HG03354 (cell line): Measurements from ENCODE around the gene FBXL16.
A peak's percentile ranks its signal among the peaks of the same experiment; 100 is the strongest.

ENCODE experiments used
- ATAC-seq: cut with Tn5 transposase; IDR thresholded peaks from one replicate; pipeline ENCODE4 v1.9.1; 2021; ENCODE audit warnings: mild to moderate bottlenecking; ENCODE audit not compliant: unreplicated experiment, poor library complexity, severe bottlenecking

The FBXL16 gene

DNA sequence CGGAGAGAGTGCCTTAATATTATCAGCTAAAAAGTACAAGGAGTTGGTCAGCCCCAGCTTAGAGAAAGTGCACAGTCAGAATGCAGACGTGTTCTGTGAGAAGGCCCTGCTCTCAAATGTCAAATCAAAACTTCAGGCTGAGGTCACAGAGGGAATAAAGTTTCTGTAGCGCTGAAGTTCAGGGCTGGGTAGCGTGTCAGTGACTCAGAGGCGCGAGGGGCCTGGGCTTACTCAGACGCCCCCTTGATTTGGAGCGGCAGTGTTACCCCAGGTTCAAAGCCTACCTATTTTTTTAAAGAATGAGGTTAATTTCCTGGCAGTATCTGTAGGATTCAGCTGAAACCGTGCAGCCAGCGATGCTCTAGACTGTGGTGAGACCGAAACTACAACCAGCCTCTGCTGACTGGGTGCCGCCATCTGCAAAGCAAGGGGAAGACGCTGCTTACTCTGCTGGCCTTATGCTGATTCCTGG, 30.4 kb upstream of the FBXL16 start:
- ATAC-seq, result no peak

DNA sequence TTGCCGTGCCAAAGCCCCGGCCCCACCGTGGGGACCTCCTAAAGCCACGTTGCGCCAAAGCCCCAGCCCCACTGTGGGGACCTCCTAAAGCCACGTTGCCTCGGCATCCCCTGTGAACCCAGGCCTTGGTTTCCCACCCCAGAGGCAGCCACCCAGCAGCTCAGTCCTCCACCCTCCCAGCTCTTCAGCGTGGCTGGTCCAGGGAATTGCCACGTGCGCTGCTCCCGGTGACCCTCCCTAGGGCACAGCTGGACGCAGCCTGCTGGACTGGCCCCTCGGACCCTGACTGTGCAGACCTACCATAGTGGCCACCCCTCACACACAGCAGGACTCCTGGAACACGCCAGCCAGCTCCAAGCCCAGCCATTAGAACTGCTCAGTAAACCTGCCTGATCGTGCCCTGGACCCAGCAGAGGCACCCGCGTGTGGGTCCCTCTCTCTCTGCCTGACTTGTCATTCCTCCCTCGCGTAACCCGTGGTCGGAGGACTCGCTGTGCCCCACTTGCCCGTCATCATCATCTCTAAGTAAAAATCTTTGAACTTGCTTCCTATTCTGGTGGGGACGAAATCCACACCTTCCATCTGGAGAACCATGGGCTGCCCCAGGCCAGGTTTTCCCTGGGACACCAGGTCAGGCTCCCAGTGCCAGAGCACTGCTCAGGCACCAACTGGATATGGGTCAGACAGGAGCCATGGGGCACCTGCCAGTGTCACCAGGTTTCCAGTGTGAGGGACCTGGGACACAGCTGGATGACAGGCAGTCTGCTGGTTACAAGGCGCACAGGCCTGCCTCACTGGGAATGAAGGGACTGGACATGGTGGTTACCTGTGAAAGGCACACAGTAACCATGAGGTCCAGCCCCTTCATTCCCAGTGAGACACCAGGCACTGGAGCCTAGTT, 29.6 kb upstream of the FBXL16 start:
- ATAC-seq, result no peak

DNA sequence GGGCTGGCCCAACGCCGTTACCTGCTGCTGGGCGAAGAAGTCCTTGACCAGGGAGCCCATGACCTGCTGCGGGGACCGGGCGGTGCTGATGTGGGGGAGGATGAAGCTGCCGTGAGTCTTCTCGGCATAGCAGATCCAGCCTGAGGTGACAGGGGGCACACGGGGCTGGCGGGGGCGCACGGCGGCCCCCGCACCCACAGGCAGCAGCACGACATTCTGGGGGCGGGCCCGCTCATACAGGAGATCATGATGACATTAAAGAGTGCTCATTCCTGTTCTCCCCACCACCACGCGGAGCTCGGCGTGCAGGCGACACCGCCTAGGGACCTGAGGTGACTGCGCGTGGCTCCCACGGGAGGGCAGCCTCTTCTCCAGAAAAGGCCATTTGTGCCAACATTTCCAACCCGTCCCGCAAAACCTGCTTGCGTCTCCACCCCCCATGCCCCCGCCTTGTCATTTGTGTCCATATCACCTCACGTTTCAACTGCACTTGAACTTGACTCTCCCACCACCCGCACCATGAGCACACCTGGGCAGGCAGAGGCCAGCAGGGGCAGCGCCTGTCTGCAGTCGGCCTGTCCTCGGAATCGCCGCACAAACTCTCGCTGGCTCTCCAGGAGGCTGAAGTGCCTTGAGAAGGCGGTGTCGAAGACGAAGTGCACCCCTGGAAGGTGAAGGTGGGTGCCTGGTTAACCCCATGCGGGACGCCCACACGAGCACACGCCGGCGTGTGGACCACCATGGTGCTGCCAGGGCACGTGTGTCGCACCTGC, 28.8 kb upstream of the FBXL16 start:
- no peak for ATAC-seq

DNA sequence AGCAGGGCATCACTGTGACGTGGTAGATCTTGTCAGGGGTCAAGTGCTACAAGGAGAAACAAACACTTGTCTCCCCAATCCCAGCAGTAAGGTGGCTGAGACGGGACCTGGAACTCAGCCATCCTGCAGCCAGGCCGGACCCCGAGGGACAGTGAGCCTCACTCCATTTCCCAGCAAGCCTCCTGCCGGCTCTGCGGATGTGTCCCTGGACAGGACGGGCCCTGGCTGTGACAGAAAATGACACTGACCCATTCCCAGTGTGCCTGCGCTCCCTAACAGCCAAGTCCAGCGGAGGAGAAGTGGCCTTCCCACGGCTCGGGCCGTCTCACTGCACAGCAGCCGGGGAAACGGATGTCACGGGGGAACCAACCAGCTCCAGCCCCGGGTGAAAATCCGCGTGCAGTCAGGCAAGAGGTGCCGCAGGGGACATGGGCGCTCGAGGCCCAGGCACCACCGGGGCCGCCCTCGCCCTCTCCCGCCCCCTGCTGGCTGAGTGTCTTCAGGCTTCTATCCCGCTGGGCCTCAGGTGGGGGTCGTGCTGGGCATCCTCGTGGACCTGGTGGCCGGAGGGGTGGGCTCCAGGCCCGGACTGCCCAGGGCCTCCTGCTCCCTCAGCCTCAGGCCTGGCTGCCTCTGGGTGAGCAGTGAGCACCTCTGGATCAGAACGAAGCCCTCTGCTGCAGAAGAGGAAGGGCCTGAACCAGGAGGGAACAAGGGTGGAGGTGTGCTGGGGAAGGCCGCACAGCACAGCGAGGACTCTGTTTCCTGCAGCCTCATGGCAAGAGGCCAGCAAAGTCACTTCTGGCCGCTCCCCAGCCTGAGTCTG, 28.0 kb upstream of the FBXL16 start:
- no peak for ATAC-seq

DNA sequence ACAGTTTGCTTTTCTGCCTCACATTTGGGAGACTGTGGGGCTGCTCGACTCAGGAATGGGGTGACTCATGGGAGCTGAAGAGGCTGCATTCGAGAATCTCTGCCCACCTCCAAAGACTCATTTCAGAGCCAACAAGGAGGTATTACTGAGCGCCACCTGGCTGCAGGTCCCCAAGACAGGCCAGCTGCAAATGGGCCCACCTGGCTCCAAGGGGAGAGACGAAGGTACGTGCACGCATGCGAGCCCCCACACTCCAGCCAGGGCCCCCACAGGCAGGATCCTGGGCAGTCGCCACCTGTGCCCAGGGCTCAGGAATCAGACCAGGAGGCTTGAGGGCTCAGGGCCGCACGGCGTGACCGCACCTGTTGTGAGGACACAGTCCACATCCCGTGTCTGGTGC, 27.3 kb upstream of the FBXL16 start:
- ATAC-seq, result no peak

DNA sequence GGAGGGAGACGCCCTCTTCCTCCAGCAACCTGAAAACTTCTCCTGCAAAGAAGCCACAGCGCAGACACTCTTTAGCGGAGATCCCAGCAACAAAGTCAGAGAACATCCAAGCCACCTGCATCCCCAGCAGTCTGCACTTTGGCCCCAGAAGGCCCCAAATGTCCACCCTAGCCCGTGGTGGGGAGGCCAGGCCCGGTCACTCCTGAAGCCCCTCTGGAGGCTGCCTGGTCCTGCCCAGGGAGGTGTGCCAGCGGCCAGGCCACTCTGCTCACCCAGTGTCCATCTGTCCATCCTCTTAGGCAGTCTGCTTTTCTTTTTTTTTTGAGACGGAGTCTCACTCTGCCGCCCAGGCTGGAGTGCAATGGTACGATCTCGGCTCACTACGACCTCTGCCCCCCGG, 26.7 kb upstream of the FBXL16 start:
- ATAC-seq, result no peak

DNA sequence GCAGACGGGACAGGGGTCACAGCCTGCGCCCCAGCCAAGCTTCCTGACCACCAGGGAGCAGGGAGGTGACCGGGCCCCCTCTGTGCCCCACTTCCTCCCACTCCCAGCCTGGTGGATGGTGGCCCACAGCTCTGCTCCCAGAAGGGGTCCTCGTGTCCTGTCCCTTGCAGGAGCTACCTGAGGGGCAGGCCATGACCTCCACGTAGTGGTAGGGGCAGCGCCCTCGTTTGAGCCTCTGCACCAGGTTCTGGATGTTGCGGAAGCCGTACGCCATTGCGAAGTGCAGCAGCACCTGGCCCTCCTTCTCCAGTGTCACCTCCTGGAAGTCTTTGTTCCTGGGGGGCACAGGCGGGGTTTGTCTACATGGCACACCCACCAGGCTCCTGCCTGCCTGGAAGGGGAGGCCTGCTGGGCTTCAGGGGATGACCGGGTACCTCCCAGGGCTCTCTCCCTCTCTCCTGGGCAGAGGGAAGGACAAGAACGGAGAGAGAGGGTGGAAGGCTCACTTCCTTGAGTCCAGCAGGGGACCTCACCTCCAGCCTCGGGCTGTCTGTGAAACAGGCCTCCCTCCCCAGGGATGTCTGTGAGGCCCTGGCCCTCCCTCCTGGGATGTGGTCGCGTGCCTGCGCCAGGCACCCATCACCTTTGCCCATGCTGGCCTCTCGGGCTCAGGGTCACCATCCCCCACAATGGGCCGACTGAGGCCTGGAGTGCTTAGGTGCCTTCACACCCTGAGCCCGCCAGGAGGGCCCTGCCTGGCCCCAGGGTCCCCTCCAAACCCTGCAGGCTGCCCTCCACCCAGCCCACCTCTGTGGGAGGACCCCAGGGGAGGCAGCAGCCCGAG, 25.3 kb upstream of the FBXL16 start:
- no peak for ATAC-seq

DNA sequence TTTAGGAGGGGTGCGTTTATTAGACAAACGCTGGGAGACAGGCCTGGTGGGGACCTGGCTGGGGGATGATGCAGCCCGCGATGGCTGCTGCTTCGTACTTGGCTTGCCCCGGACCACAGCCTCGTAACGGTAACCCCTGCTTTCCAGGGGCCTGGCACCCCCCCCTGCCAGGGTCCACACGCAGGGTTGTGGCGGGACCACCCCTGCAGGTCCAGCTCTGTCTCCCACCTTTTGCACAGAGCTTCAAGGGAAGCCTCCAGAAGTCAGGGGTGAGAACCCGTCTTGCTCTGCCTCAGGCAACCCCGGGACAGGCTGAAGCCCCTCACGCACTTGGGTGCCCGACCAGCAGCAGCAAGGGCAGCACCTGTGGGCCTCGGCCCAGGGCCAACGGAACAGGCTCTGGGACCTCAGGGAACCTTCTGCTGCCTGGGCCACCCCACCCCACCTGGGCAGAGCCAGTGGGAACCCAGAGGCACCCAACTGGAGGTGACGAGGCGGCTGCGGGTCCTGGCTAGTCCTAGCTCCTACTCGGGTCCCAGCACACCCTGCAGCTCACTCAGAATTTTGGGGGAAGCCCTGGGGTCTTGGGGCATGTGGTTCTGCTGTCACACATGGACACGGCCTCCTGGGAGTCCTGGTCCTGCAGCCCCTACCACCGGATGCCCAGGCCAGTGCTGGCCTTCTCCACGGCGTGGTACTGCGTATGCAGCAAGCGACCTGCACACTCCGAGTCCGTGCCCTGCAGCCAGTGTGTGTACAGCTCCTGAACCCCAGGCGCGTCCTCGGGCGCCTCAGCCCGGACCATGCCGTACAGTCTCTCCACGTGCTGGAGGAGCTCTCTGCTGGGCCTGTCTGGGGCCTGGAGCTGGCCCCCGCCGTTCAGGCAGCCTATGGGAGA, 24.4 kb upstream of the FBXL16 start:
- no peak for ATAC-seq

DNA sequence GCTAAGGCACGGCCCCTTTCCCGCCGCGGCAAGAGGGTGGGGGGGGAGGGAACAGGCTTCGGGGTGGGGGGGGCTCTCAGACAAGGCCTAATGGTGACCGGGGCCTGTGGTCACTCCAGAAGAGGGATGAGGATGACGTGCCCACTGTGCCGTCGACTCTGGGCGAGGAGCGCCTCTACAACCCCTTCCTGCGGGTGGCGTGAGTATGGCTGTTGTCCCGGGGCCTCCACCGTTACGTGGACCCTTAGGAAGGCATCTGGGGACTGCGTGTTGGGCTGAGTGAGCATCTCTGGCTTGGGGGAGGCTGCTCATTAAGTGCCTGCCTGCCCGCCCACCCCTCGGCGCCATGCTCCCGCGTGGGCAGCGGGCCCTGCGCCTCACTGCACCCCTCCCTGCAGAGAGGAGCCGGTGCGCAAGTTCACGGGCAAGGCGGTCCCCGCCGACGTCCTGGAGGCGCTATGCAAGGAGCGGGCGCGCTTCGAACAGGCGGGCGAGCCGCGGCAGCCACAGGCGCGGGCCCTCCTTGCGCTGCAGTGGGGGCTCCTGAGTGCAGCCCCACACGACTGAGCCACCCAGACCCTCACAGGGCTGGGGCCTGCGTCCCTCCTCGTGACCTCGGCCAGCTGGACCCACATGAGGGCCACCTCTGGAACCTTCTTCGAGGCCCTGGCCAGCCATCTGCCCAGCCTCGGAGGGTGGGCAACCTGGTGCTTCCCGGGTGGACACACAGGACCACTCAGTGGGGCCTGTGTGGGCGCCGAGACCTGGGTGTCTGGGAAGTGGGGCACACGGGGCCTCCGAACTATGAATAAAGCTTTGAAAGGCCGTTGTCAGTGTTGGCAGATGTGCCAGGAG, 23.5 kb upstream of the FBXL16 start:
- no peak for ATAC-seq

DNA sequence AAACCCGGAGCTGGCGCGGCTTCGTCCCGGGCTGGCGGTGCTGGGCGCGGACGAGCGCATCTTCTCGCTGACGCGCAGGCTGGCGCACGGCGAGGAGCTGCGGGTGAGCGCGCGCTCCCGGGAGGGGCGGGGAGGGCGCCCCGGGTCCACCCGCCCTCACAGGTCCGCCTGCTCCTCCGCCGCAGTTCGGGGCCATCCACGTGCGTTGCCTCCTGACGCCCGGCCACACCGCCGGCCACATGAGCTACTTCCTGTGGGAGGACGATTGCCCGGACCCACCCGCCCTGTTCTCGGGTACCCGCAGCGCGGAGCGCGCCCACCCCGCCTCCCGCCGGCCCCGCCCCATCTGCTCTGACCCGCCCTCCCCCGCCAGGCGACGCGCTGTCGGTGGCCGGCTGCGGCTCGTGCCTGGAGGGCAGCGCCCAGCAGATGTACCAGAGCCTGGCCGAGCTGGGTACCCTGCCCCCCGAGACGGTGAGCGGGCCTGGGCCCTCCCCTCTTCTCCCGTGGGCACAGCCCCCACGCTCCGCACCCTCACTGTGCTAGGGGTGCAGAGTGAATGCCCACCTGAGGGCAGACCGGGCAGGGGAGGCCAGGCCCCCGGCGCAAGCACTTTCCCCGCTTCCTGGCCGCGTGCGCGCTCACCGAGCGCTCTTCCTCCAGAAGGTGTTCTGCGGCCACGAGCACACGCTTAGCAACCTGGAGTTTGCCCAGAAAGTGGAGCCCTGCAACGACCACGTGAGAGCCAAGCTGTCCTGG, 22.7 kb upstream of the FBXL16 start:
- ATAC-seq, result no peak

DNA sequence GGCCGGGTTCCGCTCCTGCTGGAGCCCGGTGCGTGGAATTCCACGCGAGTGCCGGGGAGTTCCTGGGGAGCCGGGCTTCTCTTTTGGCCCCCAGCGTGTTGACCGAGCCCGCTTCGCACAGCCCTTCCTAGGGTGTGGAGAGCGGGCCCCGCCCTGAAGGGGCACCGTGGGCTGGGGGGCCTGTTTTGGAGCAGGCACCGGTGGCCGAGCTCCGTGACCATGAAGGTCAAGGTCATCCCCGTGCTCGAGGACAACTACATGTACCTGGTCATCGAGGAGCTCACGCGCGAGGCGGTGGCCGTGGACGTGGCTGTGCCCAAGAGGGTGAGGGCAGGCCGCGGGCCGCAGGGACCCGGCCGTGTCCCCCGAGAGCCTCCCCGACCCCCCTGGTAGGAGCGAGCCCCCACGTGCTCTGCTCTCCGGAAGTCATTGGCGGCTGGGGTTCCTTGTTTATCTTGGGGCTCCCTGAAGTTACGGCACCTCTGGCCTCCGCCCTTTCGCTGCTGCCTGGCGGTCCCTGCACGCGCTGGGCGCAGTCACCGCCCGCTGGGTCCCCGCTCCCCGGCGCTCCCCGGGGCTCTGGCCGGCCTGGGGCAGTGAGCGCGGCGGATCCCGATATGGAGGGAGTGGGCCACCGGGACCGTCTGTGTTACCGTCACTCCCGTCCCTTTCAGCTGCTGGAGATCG, 21.8 kb upstream of the FBXL16 start:
- peak; percentile 11 for ATAC-seq

DNA sequence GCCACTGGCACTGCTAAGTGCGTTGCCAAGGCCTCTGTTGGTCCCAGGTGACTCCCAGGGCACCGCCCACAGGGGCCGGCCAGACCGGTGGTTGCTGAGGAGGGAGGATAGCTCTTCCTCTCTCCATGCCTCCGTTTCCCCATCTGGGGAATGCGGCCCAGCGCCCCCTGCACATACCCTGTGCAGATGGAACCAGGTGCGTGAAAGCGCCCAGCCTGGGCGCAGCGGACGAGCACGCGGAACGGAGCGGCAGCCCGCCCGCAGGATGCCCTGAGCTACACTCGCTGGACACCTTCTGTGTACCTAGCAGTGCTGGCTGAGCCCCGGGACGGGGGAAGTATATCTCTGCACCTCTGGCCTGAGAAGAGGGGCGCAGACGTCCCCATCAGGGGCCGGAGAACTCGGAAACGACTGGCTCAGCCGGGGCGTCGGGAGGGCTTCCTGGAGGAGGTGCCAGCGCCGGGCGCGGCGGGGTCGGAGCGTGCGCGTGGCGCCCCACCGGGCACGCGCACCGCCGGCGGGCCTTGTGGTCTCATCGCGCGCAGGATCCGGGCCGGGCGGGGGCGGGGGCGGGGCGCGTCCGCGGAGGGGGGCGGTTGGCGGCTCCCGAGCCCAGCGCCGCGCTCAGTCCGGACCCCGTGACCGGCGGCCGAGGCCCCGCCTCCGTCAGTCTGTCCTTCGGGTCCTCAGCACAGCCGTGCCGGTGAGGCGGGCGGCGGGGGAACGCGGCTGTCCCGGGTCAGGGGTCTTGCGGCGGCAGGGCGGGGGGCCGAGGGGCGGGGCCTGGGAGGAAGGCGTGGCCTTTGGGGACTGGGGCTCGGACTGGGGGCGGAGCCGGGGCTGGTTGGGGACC, 21.1 kb upstream of the FBXL16 start, which contains the start of the genes CCDC78 and HAGHL:
TSS of gene CCDC78 (minus strand) at position 6 of the 853 bp plus-strand sequence. CDS start 76 bp downstream, outside the sequence.
TSS of gene HAGHL (plus strand) at position 669 of the 853 bp plus-strand sequence. CDS start 404 bp downstream, outside the sequence.
- ATAC-seq, result peak; percentile 39

DNA sequence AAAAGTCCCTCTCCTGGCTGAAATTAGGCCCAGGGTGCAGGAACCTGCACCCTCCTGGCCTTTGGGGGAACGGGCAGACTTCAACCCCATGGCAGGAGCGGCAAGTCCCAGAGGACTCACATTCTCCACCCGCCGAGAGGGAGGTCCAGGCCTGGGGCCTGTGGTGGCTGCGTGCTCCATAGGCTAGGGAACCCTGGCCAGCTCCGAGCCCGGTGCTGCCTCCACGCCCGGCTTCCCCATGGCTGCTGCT, 20.5 kb upstream of the FBXL16 start:
- ATAC-seq, result no peak

DNA sequence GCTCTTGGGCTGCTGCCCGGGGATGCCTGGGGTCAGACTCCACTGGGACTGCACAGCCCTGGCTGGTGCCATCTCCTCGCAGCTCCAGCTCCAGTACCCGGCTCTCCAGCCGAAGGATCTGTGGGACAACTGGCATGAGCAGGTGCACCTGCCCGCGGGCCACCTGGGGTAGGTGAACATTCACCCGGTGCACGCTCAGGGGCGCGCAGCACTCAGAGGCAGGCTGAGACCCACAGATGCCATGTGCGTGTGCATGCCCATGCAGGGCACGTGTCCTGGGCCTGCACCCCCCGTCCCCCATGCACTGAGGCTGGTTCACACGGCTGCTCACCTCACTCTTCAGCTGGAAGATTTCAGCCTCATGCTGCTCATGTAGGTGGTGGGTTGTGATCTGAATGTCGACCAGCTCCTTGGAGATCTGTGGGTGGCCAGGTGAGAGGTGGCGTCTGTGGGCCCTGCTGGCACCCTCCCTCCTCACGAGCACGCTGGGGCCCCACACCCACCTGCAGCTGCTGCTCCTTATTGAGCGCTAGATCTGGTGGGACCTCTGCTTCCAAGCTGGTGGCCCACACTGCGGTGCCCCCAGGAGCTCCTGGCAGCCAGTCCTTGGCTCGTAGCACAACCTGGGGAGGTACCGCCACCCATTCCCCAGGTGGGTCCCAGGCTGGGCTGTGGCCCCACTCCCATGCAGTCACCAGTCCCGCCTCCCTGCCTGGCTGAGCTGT, 20.0 kb upstream of the FBXL16 start:
- no peak for ATAC-seq

DNA sequence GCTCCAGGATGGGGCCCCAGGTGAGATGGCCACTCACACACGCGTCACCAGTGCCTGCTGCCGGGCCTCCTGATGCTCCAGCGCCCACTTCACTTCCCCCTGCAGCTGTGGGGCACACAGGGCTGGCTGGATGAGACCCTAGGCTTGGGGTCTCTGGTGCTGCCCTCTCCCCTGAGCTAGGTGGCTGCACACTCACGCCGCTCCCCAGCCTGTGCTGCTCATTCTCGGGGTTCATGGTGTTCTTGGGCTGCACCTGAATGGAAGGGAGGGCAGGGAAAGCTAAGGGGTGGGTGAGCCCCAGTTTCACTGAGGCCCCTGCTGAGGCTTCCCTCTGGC, 19.4 kb upstream of the FBXL16 start:
- ATAC-seq, result no peak
